ENCODE results near the gene MYLK4.
A peak's percentile ranks its signal among the peaks of the same experiment; 100 is the strongest.

Gene MYLK4

DNA sequence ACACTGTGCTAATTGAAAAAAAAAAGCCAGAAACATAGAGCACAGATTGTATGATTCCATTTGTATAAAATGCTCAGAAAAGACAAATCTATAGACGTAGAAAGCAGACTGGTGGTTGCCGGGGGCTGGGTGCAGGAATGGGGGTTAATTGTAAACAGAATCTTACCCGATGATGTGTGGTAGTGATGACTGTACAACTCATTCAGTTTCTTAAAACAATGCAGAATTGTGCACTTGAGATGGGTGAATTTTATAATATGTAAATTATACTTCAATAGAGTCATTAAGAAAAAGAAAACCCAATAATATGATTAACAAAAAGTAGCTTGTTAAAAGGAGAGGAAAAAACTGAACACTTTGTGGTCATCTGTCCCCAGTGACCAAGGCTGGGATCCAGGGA lies 3.7 kb upstream of the MYLK4 start:
- Histone ChIP-seq H3K4me3 (ENCODE audit: low read length, poor library complexity, severe bottlenecking) (no peak overlapping the region), H3K4me1 (ENCODE audit: insufficient read depth, low read length, poor library complexity, severe bottlenecking) (peaks cover 44% of the 10 kb centered on the region), H3K9me2 (replicated peaks; ENCODE audit: low read depth, low read length) (no peaks in the 10 kb centered on the region), H3F3A (ENCODE audit: low read depth) (peaks cover 8% of the 10 kb centered on the region), H2AFZ (ENCODE audit: low read length) (no peak overlapping the region), H3K9me3 (ENCODE audit: insufficient read depth, low read depth, low read length) (no peaks in the 10 kb centered on the region), H3K79me2 (ENCODE audit: insufficient read depth, low read length) (no peaks in the 10 kb centered on the region), H3K9ac (ENCODE audit: low read depth, low read length, poor library complexity, severe bottlenecking) (no peak overlapping the region), H4K20me1 (ENCODE audit: insufficient read depth, low read length, poor library complexity, severe bottlenecking) (no peaks in the 10 kb centered on the region), H3K27me3 (ENCODE audit: insufficient read depth, low read length, poor library complexity, severe bottlenecking) (no peaks in the 10 kb centered on the region), H3K36me3 (ENCODE audit: insufficient read depth, low read length) (no peaks in the 10 kb centered on the region), H3K4me2 (ENCODE audit: low read depth, low read length, poor library complexity, severe bottlenecking) (no peak overlapping the region)
- TF ChIP-seq, protein P1, sequence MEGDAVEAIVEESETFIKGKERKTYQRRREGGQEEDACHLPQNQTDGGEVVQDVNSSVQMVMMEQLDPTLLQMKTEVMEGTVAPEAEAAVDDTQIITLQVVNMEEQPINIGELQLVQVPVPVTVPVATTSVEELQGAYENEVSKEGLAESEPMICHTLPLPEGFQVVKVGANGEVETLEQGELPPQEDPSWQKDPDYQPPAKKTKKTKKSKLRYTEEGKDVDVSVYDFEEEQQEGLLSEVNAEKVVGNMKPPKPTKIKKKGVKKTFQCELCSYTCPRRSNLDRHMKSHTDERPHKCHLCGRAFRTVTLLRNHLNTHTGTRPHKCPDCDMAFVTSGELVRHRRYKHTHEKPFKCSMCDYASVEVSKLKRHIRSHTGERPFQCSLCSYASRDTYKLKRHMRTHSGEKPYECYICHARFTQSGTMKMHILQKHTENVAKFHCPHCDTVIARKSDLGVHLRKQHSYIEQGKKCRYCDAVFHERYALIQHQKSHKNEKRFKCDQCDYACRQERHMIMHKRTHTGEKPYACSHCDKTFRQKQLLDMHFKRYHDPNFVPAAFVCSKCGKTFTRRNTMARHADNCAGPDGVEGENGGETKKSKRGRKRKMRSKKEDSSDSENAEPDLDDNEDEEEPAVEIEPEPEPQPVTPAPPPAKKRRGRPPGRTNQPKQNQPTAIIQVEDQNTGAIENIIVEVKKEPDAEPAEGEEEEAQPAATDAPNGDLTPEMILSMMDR (conservative IDR thresholded peaks at IDR 0.05; ENCODE audit: low read length) = no peak
- no peak for TF ChIP-seq EZH2phosphoT487 (IDR thresholded peaks at IDR 0.05; ENCODE audit: borderline replicate concordance)

DNA sequence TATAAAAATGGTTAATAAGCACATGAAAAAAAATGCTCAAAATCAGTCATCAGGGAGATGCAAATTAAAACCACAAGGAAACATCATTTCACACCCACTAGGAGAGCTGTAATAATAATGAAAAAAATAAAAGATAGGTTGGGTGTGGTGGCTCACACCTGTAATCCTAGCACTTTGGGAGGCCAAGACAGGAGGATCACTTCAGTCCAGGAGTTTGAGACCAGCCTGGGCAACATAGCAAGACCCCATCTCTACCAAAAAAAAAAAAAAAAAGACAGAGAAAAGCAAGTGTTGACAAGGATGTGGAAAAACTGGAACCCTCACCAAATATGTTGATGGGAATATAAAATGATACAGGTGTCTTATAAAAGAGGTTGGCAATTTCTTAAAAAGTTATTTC lies 3.0 kb upstream of the MYLK4 start:
- H3K4me2 ChIP-seq (ENCODE audit: low read depth, low read length, poor library complexity, severe bottlenecking) = peak overlapping the region; percentile 72
- H3K27me3 ChIP-seq (ENCODE audit: insufficient read depth, low read length, poor library complexity, severe bottlenecking) = no peaks in the 10 kb centered on the region
- peaks cover 49% of the 10 kb centered on the region for H3K4me1 ChIP-seq (ENCODE audit: insufficient read depth, low read length, poor library complexity, severe bottlenecking)
- TF ChIP-seq, protein P1 (conservative IDR thresholded peaks at IDR 0.05; ENCODE audit: low read length) = no peak
- no peak for TF ChIP-seq EZH2phosphoT487 (IDR thresholded peaks at IDR 0.05; ENCODE audit: borderline replicate concordance)
- no peak overlapping the region for H3K4me3 ChIP-seq (ENCODE audit: low read length, poor library complexity, severe bottlenecking)
- no peaks in the 10 kb centered on the region for H4K20me1 ChIP-seq (ENCODE audit: insufficient read depth, low read length, poor library complexity, severe bottlenecking)
- no peak overlapping the region for H2AFZ ChIP-seq (ENCODE audit: low read length)
- no peaks in the 10 kb centered on the region for H3K36me3 ChIP-seq (ENCODE audit: insufficient read depth, low read length)
- no peak overlapping the region for H3K9ac ChIP-seq (ENCODE audit: low read depth, low read length, poor library complexity, severe bottlenecking)
- H3K9me2 ChIP-seq (replicated peaks; ENCODE audit: low read depth, low read length) = no peaks in the 10 kb centered on the region
- peaks cover 8% of the 10 kb centered on the region for H3F3A ChIP-seq (ENCODE audit: low read depth)
- no peaks in the 10 kb centered on the region for H3K79me2 ChIP-seq (ENCODE audit: insufficient read depth, low read length)
- no peaks in the 10 kb centered on the region for H3K9me3 ChIP-seq (ENCODE audit: insufficient read depth, low read depth, low read length)

DNA sequence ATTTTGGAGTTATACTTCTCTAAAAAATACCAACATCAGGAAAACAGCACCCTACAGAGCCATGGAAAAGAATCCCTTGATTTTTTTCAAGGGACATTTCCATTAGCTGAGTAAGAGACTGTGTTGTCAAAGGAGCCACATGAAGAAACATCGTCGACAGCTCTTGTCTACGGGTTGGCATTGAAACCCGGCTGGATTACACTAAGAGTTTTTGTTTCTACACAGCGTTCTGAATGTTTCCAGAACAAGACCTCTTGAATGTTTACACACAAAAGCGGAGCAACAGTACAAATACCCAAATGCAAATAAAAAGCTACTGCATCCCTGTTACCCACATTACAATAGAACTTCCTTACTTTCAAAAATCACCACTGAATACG lies 2.4 kb upstream of the MYLK4 start:
- TF ChIP-seq, protein P1 (conservative IDR thresholded peaks at IDR 0.05; ENCODE audit: low read length) = no peak
- TF ChIP-seq EZH2phosphoT487 (IDR thresholded peaks at IDR 0.05; ENCODE audit: borderline replicate concordance) = no peak
- no peaks in the 10 kb centered on the region for H3K9me3 ChIP-seq (ENCODE audit: insufficient read depth, low read depth, low read length)
- H3K79me2 ChIP-seq (ENCODE audit: insufficient read depth, low read length) = no peaks in the 10 kb centered on the region
- H3K36me3 ChIP-seq (ENCODE audit: insufficient read depth, low read length) = no peaks in the 10 kb centered on the region
- no peaks in the 10 kb centered on the region for H3K27me3 ChIP-seq (ENCODE audit: insufficient read depth, low read length, poor library complexity, severe bottlenecking)
- H2AFZ ChIP-seq (ENCODE audit: low read length) = no peak overlapping the region
- H3K4me2 ChIP-seq (ENCODE audit: low read depth, low read length, poor library complexity, severe bottlenecking) = peak overlapping the region; percentile 72
- H3K9ac ChIP-seq (ENCODE audit: low read depth, low read length, poor library complexity, severe bottlenecking) = no peak overlapping the region
- peaks cover 55% of the 10 kb centered on the region for H3K4me1 ChIP-seq (ENCODE audit: insufficient read depth, low read length, poor library complexity, severe bottlenecking)
- peaks cover 8% of the 10 kb centered on the region for H3F3A ChIP-seq (ENCODE audit: low read depth)
- H3K9me2 ChIP-seq (replicated peaks; ENCODE audit: low read depth, low read length) = no peaks in the 10 kb centered on the region
- H4K20me1 ChIP-seq (ENCODE audit: insufficient read depth, low read length, poor library complexity, severe bottlenecking) = no peaks in the 10 kb centered on the region
- no peak overlapping the region for H3K4me3 ChIP-seq (ENCODE audit: low read length, poor library complexity, severe bottlenecking)

Data from Loucy (cell line).